ENCODE measurements around the gene PRDM15.

The PRDM15 gene

GRCh38 chr21:41879190-41879998 lies at the start of gene PRDM15:
Gene PRDM15, minus strand, starts transcription at chr21:41879344. Its CDS starts 18,981 bp downstream, at chr21:41860363.
- DNase-seq (ENCODE audit: low read depth in 4 of 4, low spot score in 1 of 4), result peak; percentile 68 to 84 (median 79)

- no peak for DNase-seq (ENCODE audit: low read depth in 4 of 4, low spot score in 1 of 4)
Observed at GRCh38 chr21:41928621-41929220, 49.6 kb upstream of the PRDM15 start.

- DNase-seq (ENCODE audit: low read depth in 4 of 4, low spot score in 1 of 4), result no peak
Observed at GRCh38 chr21:41927727-41928409, 48.7 kb upstream of the PRDM15 start.

GRCh38 chr21:41926807-41927171 lies 47.6 kb upstream of the PRDM15 start:
- DNase-seq (ENCODE audit: low read depth in 4 of 4, low spot score in 1 of 4), result no peak

GRCh38 chr21:41926117-41926806 lies 47.1 kb upstream of the PRDM15 start:
- DNase-seq (ENCODE audit: low read depth in 4 of 4, low spot score in 1 of 4), result peak in 1 of 4 experiments; percentile 2

- DNase-seq (ENCODE audit: low read depth in 4 of 4, low spot score in 1 of 4), result no peak
Observed at GRCh38 chr21:41925767-41926116, 46.6 kb upstream of the PRDM15 start.

- no peak for DNase-seq (ENCODE audit: low read depth in 4 of 4, low spot score in 1 of 4)
Observed at GRCh38 chr21:41924368-41924754, 45.2 kb upstream of the PRDM15 start.

- no peak for DNase-seq (ENCODE audit: low read depth in 4 of 4, low spot score in 1 of 4)
Observed at GRCh38 chr21:41923631-41924367, 44.7 kb upstream of the PRDM15 start.

GRCh38 chr21:41923186-41923585 lies 44.0 kb upstream of the PRDM15 start:
- no peak for DNase-seq (ENCODE audit: low read depth in 4 of 4, low spot score in 1 of 4)

- no peak for DNase-seq (ENCODE audit: low read depth in 4 of 4, low spot score in 1 of 4)
Observed at GRCh38 chr21:41921021-41921420, 41.9 kb upstream of the PRDM15 start.

GRCh38 chr21:41920476-41920875 lies 41.3 kb upstream of the PRDM15 start:
- DNase-seq (ENCODE audit: low read depth in 4 of 4, low spot score in 1 of 4), result no peak

GRCh38 chr21:41919666-41920398 lies 40.7 kb upstream of the PRDM15 start:
- no peak for DNase-seq (ENCODE audit: low read depth in 4 of 4, low spot score in 1 of 4)

- no peak for DNase-seq (ENCODE audit: low read depth in 4 of 4, low spot score in 1 of 4)
Observed at GRCh38 chr21:41918561-41919358, 39.6 kb upstream of the PRDM15 start.

GRCh38 chr21:41917531-41917930 lies 38.4 kb upstream of the PRDM15 start:
- DNase-seq (ENCODE audit: low read depth in 4 of 4, low spot score in 1 of 4), result no peak

- DNase-seq (ENCODE audit: low read depth in 4 of 4, low spot score in 1 of 4), result no peak
Observed at GRCh38 chr21:41916888-41917433, 37.8 kb upstream of the PRDM15 start.

GRCh38 chr21:41914965-41915364 lies 35.8 kb upstream of the PRDM15 start:
- DNase-seq (ENCODE audit: low read depth in 4 of 4, low spot score in 1 of 4), result no peak

GRCh38 chr21:41914358-41914757 lies 35.2 kb upstream of the PRDM15 start:
- no peak for DNase-seq (ENCODE audit: low read depth in 4 of 4, low spot score in 1 of 4)

GRCh38 chr21:41913230-41913629 lies 34.1 kb upstream of the PRDM15 start:
- no peak for DNase-seq (ENCODE audit: low read depth in 4 of 4, low spot score in 1 of 4)

- no peak for DNase-seq (ENCODE audit: low read depth in 4 of 4, low spot score in 1 of 4)
Observed at GRCh38 chr21:41908829-41909228, 29.7 kb upstream of the PRDM15 start.
